Measurements from ENCODE around the gene CNFN. TPM values are rescaled to one million over a fixed set of nuclear protein-coding genes. Genes with fewer than 3 reads are reported as not detected.

The CNFN gene
- polyA plus RNA-seq, 2 of the 4 experiments (the other 2 are of a cell fraction): 5.1 to 33.2 TPM

DNA sequence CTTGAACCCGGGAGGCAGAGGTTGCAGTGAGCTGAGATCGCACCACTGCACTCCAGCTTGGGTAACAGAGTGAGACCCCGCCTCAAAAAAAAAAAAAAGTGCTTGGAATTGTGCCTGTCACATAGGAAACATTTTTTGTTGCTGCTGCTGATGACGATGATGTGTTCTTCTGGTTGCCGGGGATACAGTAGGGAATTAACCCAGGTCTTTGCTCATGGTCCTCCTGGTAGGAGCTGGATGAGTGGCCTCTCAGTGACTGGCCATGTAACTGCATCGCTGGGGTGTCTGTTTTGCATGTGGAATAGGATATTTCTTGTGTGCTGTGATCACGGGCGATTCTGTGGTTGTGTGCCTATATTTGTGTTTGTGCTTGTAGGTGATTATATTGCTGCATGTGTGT is 4.7 kb upstream of the CNFN start:
- Histone ChIP-seq H3K9me3 (no peaks in the 10 kb centered on the region), H3K4me1 (peaks cover 21% of the 10 kb centered on the region), H3K4me3 (no peak overlapping the region), H3K4me2 (no peak overlapping the region), H3K27ac (no peak overlapping the region)
- CTCF ChIA-PET: interaction anchor here (0.6 to 17.1 kb wide), 7 partner anchors 11 to 262 kb away, joined by 3 to 302 read pairs (median 6); partner anchors contain the start of genes CNFN, CXCL17 and POU2F2
- TF ChIP-seq JUN (IDR thresholded peaks at IDR 0.05): no peak
- TF ChIP-seq CHD2 (IDR thresholded peaks at IDR 0.05; ENCODE audit: low read length, partially characterized antibody): no peak
- TF ChIP-seq RNF2 (IDR thresholded peaks at IDR 0.05; ENCODE audit: borderline replicate concordance, low read depth): no peak
- no peak for TF ChIP-seq FOSL2 (IDR thresholded peaks at IDR 0.05)
- TF ChIP-seq FOSL2 (CRISPR knock-in tag; IDR thresholded peaks at IDR 0.05): no peak
- TF ChIP-seq POLR2A (IDR thresholded peaks at IDR 0.05; ENCODE audit: low read length): no peak
- TF ChIP-seq SMC3 (IDR thresholded peaks at IDR 0.05): no peak
- POLR2A ChIA-PET: no interaction called here
- no peak for ATAC-seq
- 76% methylated on average over 8 of the region's 8 CpGs for WGBS (ENCODE audit: missing lambda C conversion rate)
- FAIRE-seq: peak; percentile 91
- peak in 1 of 2 experiments; percentile 55 for DNase-seq (ENCODE audit: low read depth in 1 of 2, low spot score in 1 of 2)

- H3K4me3 ChIP-seq: no peak overlapping the region
- ChIA-PET POLR2A (no interaction called here), CTCF (interaction anchor here (0.6 to 17.1 kb wide), 9 partner anchors 9 to 751 kb away, joined by 3 to 288 read pairs (median 4); partner anchors contain the start of gene CNFN)
- FAIRE-seq (no peak), DNase-seq (ENCODE audit: low read depth in 1 of 2, low spot score in 1 of 2) (no peak), ATAC-seq (no peak)
- TF ChIP-seq ZC3H11A (IDR thresholded peaks at IDR 0.05): no peak
- no peak for TF ChIP-seq E2F6 (IDR thresholded peaks at IDR 0.05; ENCODE audit: borderline replicate concordance, low read depth)
- no peak for TF ChIP-seq EHF (CRISPR knock-in tag; IDR thresholded peaks at IDR 0.05)
- no peak for TF ChIP-seq RCOR1 (IDR thresholded peaks at IDR 0.05; ENCODE audit: low read depth, low read length)
- TF ChIP-seq ESRRA (IDR thresholded peaks at IDR 0.05; ENCODE audit: borderline replicate concordance, low read length): no peak
- no peak for TF ChIP-seq ZNF302 (CRISPR knock-in tag; IDR thresholded peaks at IDR 0.05)
- TF ChIP-seq HMGXB4 (CRISPR knock-in tag; IDR thresholded peaks at IDR 0.05; ENCODE audit: borderline replicate concordance): no peak
- TF ChIP-seq ZSCAN20 (CRISPR knock-in tag; IDR thresholded peaks at IDR 0.05): no peak
- no peak for TF ChIP-seq SMC3 (IDR thresholded peaks at IDR 0.05)
- no peak for TF ChIP-seq TP53 (CRISPR knock-in tag; IDR thresholded peaks at IDR 0.05)
- no peak for TF ChIP-seq RNF2 (IDR thresholded peaks at IDR 0.05; ENCODE audit: borderline replicate concordance, low read depth)
- no peak for TF ChIP-seq KDM1A (IDR thresholded peaks at IDR 0.05; ENCODE audit: low read depth)
- no peak for TF ChIP-seq BHLHE40 (IDR thresholded peaks at IDR 0.05; ENCODE audit: low read depth, low read length)
- no peak for TF ChIP-seq POLR2AphosphoS2 (conservative IDR thresholded peaks at IDR 0.05; ENCODE audit: low read length)
- TF ChIP-seq JUNB (IDR thresholded peaks at IDR 0.05): no peak
- TF ChIP-seq CEBPB (IDR thresholded peaks at IDR 0.05): no peak
- 52% methylated on average over 4 of the region's 4 CpGs for WGBS (ENCODE audit: missing lambda C conversion rate)
- H3K27ac ChIP-seq: no peak overlapping the region
- no peak overlapping the region for H3K4me2 ChIP-seq
- peaks cover 12% of the 10 kb centered on the region for H3K4me1 ChIP-seq
- H3K9me3 ChIP-seq: no peaks in the 10 kb centered on the region
These were observed 2.1 kb upstream of the CNFN start for GRCh38 chr19:42392165-42392564.

GRCh38 chr19:42388851-42389489 is 1.1 kb downstream of the CNFN start:
- TF ChIP-seq HOXA7 (CRISPR knock-in tag; IDR thresholded peaks at IDR 0.05) (no peak), EP300 (IDR thresholded peaks at IDR 0.05) (no peak), FOSL2 (IDR thresholded peaks at IDR 0.05) (no peak), FOSL2 (CRISPR knock-in tag; IDR thresholded peaks at IDR 0.05) (no peak), JUN (IDR thresholded peaks at IDR 0.05) (no peak), POLR2A (IDR thresholded peaks at IDR 0.05; ENCODE audit: low read length) (no peak), SMC3 (IDR thresholded peaks at IDR 0.05) (no peak), POLR2AphosphoS2 (conservative IDR thresholded peaks at IDR 0.05; ENCODE audit: low read length) (no peak), PBX3 (IDR thresholded peaks at IDR 0.05) (no peak)
- TF ChIP-seq, protein P1, sequence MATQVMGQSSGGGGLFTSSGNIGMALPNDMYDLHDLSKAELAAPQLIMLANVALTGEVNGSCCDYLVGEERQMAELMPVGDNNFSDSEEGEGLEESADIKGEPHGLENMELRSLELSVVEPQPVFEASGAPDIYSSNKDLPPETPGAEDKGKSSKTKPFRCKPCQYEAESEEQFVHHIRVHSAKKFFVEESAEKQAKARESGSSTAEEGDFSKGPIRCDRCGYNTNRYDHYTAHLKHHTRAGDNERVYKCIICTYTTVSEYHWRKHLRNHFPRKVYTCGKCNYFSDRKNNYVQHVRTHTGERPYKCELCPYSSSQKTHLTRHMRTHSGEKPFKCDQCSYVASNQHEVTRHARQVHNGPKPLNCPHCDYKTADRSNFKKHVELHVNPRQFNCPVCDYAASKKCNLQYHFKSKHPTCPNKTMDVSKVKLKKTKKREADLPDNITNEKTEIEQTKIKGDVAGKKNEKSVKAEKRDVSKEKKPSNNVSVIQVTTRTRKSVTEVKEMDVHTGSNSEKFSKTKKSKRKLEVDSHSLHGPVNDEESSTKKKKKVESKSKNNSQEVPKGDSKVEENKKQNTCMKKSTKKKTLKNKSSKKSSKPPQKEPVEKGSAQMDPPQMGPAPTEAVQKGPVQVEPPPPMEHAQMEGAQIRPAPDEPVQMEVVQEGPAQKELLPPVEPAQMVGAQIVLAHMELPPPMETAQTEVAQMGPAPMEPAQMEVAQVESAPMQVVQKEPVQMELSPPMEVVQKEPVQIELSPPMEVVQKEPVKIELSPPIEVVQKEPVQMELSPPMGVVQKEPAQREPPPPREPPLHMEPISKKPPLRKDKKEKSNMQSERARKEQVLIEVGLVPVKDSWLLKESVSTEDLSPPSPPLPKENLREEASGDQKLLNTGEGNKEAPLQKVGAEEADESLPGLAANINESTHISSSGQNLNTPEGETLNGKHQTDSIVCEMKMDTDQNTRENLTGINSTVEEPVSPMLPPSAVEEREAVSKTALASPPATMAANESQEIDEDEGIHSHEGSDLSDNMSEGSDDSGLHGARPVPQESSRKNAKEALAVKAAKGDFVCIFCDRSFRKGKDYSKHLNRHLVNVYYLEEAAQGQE (IDR thresholded peaks at IDR 0.05): no peak
- FAIRE-seq: no peak
- Histone ChIP-seq H3K4me2 (no peak overlapping the region), H3K9me3 (no peaks in the 10 kb centered on the region), H3K4me1 (peaks cover 9% of the 10 kb centered on the region; the same call in 2 of the 3 replicates), H3K4me3 (no peak overlapping the region), H3K27ac (no peak overlapping the region)
- CTCF ChIA-PET: interaction anchor here (1.0 to 14.1 kb wide), 7 partner anchors 10 to 92 kb away, joined by 3 to 288 read pairs (median 4); no protein-coding TSS in a partner anchor
- no peak for ATAC-seq
- POLR2A ChIA-PET: interaction anchor here (3.7 kb wide), 1 partner anchor 8 kb away, joined by 29 read pairs; no protein-coding TSS in a partner anchor
- WGBS (ENCODE audit: missing lambda C conversion rate): 86% methylated on average over 19 of the region's 20 CpGs
- DNase-seq (ENCODE audit: low read depth in 1 of 2, low spot score in 1 of 2): no peak
